ENCODE measurements around the gene TPM4.

The TPM4 gene

GRCh38 chr19:16041991-16042386 lies 34.3 kb upstream of the TPM4 start:
- no peak for DNase-seq (ENCODE audit: low spot score)

DNA sequence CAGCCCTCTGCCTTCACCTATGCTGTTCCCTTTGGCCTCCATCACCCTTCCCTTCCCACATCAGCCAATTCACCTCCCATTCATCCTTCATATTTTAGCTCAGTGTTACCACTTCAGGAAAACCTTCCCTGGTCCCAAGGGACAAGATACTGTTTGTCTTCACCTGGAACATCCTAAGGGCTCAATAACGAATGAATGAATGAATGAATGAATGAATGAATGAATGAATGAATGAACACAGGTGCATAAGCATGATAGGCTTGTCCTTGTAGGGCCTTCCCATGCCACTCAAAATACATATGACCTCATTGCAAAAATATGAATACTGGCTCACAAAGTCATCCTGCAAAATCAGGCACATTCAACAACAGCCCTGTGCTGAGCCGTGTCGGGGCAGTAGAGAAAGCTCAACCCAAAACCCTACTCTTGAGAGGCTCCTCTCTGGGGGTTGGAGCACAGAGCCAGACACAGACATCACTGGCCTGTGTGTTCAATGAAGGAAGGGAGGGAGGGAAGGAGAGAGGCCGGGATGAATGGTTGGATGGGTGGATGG lies 33.7 kb upstream of the TPM4 start:
- no peak for DNase-seq (ENCODE audit: low spot score)

- no peak for DNase-seq (ENCODE audit: low spot score)
Observed at GRCh38 chr19:16043156-16043757, 33.0 kb upstream of the TPM4 start.

GRCh38 chr19:16044746-16045145 lies 31.5 kb upstream of the TPM4 start:
- no peak for DNase-seq (ENCODE audit: low spot score)

- no peak for DNase-seq (ENCODE audit: low spot score)
Observed at GRCh38 chr19:16045171-16045570, 31.1 kb upstream of the TPM4 start.

- DNase-seq (ENCODE audit: low spot score) = no peak
Observed at GRCh38 chr19:16045893-16046292, 30.4 kb upstream of the TPM4 start.

DNA sequence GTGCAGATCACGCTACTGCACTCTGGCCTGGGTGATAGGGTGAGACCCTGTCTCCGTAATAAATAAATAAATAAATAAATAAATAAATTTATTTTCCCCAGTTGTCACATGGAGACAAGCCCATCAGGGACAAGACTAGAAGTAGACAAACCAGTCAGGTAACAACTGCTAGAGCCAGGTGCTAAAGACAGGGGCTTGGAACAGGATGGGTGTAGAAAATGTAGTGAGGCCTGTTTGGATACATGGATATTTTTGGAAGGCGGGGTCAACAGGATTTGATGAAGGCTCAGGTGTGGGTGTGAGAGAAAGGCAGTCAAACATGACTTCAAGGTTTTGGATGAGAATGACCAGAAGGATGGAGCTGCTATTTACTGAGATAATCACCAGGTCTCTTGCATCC lies 27.7 kb upstream of the TPM4 start:
- no peak for DNase-seq (ENCODE audit: low spot score)

GRCh38 chr19:16051254-16052025 lies 24.9 kb upstream of the TPM4 start:
- DNase-seq (ENCODE audit: low spot score) = no peak

DNA sequence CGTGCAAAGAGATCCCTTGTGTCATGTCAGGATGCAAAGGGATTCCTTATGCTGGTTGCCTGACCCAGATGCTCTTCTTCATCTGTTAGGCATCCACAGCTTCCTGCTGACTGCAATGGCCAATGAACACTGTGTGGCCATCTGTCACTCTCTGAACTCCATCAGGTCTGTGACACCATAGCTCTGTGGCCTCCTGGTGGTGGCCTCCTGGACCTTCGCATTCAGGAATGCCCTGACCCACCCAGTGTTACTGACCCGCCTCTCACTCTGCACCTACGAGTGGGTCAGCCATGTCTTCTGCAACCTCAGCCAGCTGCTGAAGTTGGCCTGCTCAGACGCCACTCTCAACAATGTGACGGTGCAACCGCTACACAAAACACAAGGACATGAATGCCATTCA lies 23.9 kb upstream of the TPM4 start:
- DNase-seq (ENCODE audit: low spot score) = no peak

- DNase-seq (ENCODE audit: low spot score) = no peak
Observed at GRCh38 chr19:16057062-16057461, 19.2 kb upstream of the TPM4 start.

- DNase-seq (ENCODE audit: low spot score) = no peak
Observed at GRCh38 chr19:16060294-16060693, 16.0 kb upstream of the TPM4 start.

DNA sequence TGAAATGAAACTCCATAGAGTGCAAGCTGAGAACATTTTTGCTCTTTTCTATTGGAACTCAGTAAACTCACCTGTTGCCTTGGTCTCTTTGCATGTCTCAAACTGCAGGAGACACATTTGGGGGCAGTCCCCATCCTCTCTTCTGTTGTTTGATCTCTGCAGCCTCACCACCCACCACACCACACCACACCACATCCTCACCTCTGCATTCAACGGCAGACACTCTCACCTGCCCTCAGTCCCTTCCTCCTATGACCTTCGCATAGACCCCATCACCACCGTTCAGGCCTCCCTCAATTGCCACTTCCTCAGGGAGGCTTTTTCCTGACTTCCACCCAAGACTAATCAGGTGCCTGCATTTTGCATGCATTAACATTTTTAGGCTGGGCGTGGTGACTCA lies 14.4 kb upstream of the TPM4 start:
- DNase-seq (ENCODE audit: low spot score) = no peak

DNA sequence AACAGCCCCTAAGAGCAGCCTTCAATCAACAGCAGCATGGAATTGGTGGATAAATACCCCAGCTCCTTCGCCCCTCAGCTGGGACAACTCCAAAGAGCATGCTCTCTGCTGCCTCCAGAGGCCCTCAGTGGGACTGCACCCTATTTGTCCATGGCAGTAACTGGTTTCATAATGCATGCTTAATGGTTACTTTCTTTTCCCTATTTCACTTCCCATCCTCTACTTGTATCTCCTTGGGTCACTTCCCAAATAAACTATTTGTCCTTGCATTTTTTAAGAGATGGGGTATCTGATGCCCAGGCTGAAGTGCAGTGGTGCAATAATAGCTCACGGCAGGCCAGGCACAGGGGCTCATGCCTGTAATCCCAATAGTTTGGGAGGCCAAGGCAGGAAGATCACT lies 13.5 kb upstream of the TPM4 start:
- no peak for DNase-seq (ENCODE audit: low spot score)

DNA sequence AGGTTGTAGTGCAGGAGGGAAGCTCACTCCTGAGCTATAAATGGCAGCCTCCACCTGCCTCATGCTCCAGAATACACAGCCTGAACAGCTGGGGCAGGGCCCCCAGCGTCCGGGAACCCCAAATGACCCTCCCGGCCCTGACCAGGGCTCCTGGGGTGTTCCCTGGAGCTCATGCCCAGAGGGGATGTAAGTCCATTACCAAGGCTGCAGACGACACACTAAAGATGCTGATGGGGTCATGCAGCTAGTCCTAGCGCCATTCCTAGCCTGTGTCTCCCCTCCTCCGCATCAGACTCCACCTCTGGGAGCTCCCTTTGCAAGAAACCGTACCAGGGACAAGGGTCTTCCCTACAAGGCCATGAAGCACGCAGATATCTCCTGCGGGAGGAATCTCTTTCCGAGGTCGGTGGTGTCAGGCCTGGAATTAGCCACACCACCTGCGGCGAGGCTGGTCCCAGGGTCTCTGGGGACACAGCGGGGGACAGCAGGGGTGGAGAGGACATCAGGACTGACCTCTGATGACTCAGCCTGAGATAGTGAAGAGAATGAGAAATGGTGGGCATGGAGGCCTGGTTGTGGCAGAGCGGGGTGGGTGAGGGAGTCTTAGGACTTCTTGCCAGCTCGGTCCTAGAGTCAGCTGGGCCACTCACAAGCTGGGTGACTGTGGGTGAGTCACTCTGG lies 11.9 kb upstream of the TPM4 start:
- DNase-seq (ENCODE audit: low spot score) = no peak

DNA sequence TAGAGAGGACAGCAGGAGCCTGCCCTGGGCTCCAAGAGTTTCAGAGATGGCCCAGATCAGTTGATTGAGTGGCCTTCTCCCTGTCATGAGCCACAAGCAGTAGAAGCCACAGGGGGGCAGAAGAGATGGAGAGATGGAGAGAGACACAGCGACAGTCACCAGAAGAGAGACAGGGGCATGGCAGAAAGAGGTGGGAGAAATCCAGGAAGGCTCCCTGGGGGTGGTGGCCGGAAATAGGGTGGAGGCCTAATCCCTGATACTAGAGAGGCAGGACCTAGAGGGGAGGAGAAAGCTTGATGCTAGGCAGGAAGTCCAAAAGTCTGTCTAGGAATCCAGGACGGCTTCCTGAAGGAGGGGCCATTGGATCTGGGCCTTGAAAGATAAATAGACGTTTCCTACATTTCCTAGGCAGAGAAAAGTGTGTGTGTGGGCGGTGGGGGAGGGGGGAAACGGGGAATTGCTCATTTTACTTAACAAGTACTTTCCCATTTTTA lies 9.6 kb upstream of the TPM4 start:
- DNase-seq (ENCODE audit: low spot score) = no peak

DNA sequence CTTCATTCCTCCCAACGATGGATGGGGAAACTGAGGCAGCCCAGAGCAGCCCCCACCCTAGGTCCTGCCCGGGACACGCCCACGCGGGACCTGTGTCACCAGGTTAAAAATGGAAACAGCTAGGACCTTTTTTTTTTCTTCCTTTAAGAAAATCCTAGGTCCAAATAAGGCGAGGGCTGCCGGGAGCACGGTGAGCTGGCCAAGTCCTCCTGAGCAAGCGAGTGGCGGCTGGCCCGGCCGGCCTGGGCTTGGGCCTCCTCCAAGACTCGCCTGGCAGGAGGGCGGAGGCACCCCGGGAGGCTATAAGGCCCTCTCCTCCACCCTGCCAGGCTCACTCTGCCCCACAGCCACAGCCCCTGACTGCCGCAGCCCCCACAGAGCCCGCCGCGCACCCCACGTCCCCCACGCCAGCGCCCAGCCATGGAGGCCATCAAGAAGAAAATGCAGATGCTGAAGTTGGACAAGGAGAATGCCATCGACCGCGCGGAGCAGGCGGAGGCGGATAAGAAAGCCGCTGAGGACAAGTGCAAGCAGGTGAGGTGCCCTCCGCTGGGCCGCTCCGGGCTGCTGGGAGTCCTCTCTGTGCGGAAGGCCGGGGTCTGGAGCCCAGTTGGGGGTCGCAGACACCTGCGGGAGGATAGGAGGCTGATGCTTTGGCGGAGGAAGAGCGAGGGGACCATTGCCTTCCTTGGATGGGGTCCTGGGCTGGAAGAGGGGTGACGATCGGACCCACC lies 8.9 kb upstream of the TPM4 start:
- no peak for DNase-seq (ENCODE audit: low spot score)

GRCh38 chr19:16068696-16069259 lies 7.5 kb upstream of the TPM4 start:
- no peak for DNase-seq (ENCODE audit: low spot score)

DNA sequence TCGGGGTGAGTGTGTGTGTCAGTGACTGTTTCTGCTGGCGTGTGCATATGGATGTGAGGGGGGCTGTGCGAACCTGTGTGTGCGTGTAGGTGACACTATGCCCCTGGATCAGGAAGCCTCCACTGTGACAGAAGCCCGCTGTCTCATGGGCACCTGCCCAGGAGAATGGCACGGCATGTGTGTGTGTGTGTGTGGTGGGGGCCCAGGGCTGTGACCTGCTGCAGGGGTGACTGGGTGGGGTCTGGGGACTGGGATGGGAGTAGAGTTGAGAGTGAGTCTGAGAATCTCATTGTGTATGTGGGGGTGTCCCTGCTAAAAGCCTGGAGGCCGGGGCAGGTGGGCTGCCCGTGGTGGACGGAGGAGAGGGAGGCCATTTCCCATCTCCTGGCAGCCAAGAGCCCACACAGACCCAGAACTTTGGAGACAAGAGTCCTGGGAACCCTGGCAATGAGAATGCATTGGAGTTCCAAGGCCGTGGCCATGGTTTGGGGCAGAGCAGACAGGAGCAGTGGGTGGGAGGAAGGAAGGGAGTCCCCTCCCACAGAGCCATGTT lies 6.4 kb upstream of the TPM4 start:
- no peak for DNase-seq (ENCODE audit: low spot score)

- DNase-seq (ENCODE audit: low spot score) = no peak
Observed at GRCh38 chr19:16070366-16070990, 5.8 kb upstream of the TPM4 start.

DNA sequence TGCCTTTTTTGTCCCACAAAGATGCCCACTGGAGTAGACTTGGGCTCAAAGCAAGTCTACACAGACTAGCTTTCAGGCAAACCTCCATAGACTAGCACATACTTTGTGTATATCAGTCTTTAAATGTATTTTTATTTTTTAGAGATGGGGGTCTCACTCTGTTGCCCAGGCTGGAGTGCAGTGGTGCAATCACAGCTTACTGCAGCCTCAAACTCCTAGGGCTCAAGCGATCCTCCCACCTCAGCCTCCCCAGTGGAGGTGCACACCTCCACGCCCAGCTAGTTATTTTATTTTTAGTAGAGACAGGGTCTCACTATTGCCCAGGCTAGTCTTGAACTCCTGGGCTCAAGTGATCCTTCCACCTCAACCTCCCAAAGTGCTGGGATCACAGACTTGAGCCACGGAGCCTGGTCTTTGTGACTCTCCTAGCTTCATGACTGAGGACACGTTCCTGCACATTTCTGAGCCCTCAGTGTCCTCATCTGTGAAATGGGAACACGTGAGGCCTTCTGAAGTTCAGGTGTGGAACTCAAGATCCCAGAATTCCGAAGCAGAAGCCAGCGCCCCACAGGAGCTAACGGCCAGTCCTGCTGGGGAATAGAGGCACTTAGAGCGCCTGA lies 5.1 kb upstream of the TPM4 start:
- DNase-seq (ENCODE audit: low spot score) = no peak

DNA sequence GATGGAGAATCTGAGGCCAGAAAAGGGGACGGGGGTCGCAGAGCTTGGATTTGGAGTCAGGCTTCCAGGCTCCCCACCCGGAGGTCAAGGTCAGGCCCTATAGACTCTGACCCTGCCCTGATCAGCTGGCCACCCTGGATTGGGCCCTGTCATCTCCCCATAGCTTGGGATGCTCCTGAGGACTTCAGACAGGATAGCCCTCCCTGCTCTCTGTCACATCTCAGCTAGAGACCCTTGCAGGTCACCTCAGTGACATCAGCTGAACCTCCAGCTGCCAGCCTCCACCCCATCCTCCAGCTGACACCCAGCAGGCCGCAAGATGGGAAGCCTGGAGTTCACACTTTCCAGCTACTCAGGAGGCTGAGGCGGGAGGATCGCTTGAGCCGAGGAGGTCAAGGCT lies 2.8 kb upstream of the TPM4 start:
- no peak for DNase-seq (ENCODE audit: low spot score)
